Spinal cord (tissue), 10 donors: ENCODE measurements around the gene MRFAP1L1. TPM values are rescaled to one million over a fixed set of nuclear protein-coding genes. Genes with fewer than 3 reads are reported as not detected.

Experiments
- DNase-seq, 6 donors: peaks; one replicate each; pipeline versions ENCODE4 v3.0.0 to v3.0.0-alpha.2; 2013 to 2015; ENCODE audit warnings: low spot score in 6 of 6, low read depth in 4 of 6
- H3K27ac ChIP-seq: one replicate; pipeline ENCODE4 v1.5.1; 2013; ENCODE audit warnings: low read depth, low read length, control low read depth
- H3K27me3 ChIP-seq: one replicate; pipeline ENCODE4 v1.6.1; 2013; ENCODE audit warnings: low read length; ENCODE audit not compliant: control insufficient read depth, insufficient read depth
- H3K36me3 ChIP-seq: one replicate; pipeline ENCODE4 v1.6.1; 2013; ENCODE audit warnings: low read length; ENCODE audit not compliant: control insufficient read depth, insufficient read depth
- H3K4me1 ChIP-seq: one replicate; pipeline ENCODE4 v1.6.1; 2013; ENCODE audit warnings: low read length; ENCODE audit not compliant: control insufficient read depth, insufficient read depth
- H3K4me3 ChIP-seq: one replicate; pipeline ENCODE4 v1.5.1; 2013; ENCODE audit warnings: low read depth, low read length, control low read depth
- H3K9me3 ChIP-seq: one replicate; pipeline ENCODE4 v1.6.1; 2013; ENCODE audit warnings: low read length; ENCODE audit not compliant: control insufficient read depth, insufficient read depth
- WGBS: methylation state at CpG from one replicate; pipeline ENCODE4 v1.1.5; 2013; ENCODE audit warnings: missing lambda C conversion rate; ENCODE audit not compliant: insufficient coverage; 5-methylcytosine and 5-hydroxymethylcytosine counted together
- polyA plus RNA-seq, 2 donors: library from polyadenylated mRNA; unstranded; fragments of 120-200 nt; gene quantifications; one replicate each; pipeline ENCODE4 v1.2.1, GENCODE V29; 2013; ENCODE audit not compliant: insufficient read length in 2 of 2
- total RNA-seq, 2 donors: library from RNA; depleted of rRNA in 1 of 2; stranded (reverse); fragments of 120-200 nt in 1 of 2; fragments of >200 nt in 1 of 2; gene quantifications; one replicate each; pipeline versions ENCODE4 v1.2.3 to v1.2.4, GENCODE V29; 2013 to 2014
- donor health status: healthy.

Gene MRFAP1L1
- total and polyA plus RNA-seq, 4 donors = 78.8 to 163 (median 129) TPM

DNA sequence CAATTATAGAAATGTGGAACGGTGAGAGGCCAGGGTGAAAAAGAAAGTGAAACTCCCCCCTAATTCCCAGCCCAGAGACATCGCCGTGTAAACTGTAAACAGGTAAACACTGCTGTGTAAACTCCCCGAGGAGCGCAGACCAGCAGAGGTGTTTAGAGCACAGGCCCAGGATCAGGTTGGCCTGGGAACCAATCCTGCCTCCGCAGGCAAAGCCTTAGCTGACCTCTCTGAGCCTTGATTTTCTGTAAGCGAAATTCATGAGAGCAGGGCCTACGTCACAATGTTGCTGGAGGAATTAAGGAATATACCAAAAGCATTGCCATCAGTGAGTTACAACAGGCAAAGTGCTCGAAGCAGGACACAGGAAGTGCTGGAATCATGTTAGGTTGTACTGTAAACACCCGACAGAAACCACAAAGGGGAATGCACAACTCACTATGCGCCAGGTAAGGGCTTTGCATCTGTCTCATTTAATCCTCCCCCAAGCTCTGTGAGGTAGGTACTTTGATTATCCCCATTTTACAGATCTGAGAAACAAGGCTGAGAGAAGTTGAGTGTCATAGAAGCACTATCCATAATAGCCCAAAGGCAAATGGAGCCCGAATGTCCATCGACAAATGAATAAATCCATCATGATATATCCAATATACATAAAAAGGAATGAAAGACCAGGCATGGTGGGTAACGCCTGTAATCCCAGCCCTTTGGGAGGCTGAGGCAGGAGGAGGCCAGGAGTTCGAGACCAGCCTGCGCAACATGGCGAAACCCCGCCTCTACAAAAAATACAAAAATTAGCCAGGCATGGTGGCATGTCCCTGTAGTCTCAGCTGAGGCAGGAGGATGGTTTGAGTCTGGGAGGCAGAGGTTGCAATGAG, 42.2 kb upstream of the MRFAP1L1 start:
- Histone ChIP-seq H3K4me3 (no peak overlapping the region), H3K27me3 (no peaks in the 10 kb centered on the region), H3K4me1 (peaks cover 24% of the 10 kb centered on the region), H3K9me3 (no peaks in the 10 kb centered on the region), H3K27ac (no peak overlapping the region), H3K36me3 (no peaks in the 10 kb centered on the region)
- 58% methylated on average over 7 of the region's 18 CpGs for WGBS
- no peak for DNase-seq

DNA sequence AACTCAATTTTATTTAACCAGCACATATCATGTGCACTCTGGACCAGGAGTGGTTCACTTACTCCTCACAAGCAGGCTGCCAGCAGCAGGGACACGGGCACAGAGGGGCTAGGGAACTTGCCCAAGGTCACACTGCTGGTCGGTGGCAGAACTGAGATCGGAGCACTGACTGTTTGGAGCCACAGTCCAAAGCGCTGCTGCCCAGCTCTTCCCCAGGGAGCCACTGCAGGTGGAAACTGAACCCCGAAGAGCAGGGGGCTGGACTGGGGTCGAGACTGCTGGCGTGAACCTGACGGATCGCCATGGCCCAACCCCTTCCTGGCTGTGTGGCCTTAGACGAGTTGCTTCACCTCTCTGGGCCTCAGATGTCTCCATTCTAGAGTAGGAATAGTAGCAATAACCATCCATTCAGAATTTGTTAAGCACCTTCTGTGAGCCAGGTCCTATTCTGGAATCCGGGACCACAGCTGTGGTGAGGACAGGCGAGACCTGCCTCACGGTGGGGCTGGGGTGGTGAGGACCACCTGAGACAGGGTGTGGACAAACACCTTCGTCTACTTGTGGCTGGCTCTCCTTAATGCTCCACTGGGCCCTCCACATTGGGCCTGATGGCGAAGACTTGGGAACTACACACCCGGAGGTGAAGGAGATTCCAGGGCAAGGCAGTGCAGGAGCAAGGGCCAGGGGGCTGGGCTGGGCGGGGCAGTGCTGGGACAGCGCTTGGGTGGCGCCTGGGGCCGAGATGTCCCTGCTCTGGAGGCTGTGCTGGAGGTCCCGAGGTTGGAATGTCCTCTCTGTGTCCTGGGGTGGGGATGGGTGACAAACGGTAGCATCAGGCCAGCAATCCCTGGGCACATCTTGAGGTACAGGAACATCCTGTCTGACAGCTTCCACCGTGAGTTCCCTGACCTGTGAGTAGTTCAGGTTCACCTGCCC, 40.9 kb upstream of the MRFAP1L1 start:
- H3K36me3 ChIP-seq = no peaks in the 10 kb centered on the region
- H3K27me3 ChIP-seq = no peaks in the 10 kb centered on the region
- no peak for DNase-seq
- no peaks in the 10 kb centered on the region for H3K9me3 ChIP-seq
- H3K27ac ChIP-seq = no peak overlapping the region
- no peak overlapping the region for H3K4me3 ChIP-seq
- peaks cover 27% of the 10 kb centered on the region for H3K4me1 ChIP-seq
- WGBS = 84% methylated on average over 23 of the region's 23 CpGs

DNA sequence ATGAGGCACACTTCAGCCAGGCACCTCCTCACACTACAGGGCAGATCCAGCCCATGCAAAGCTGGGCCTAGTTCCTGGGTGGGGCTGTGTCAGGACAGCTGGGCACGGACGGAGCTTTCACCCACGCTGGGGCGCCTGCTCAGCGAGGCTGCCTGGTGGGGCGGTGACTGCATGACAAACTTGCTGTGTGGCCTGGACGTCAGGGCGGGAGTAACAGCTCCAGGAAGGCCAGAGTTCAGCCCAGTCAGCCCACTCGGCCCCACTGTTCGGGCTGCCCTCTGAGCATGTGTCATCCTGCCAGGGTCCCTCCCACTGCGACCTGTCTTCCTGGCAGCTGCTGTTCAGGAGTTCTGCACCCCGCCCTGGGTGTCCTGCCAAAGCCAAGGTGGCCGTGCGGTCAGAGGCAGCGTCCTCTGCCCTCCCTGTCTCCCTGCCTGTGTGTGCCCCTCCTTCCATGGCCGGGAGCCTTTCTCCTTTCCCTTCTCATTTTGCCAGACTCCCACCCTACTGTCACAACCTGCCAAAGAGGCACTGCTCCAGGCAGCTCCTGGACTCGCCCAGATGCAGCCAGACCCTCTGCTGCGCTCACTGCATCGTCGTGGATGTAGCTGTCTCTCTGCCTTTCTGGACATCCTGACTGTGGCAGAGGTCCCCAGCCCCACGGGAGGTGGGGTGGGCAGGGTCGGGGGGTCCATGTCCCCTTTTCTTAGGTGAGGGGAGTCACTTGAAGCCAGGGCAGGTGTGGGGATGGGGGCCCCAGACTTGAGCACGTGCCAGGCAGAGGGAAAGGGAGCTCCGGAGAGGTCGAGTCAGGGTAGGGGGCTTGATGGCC, 39.9 kb upstream of the MRFAP1L1 start:
- Histone ChIP-seq H3K4me1 (peaks cover 27% of the 10 kb centered on the region), H3K27ac (no peak overlapping the region), H3K27me3 (no peaks in the 10 kb centered on the region), H3K9me3 (no peaks in the 10 kb centered on the region), H3K4me3 (no peak overlapping the region), H3K36me3 (no peaks in the 10 kb centered on the region)
- WGBS = 58% methylated on average over 25 of the region's 25 CpGs
- peak in 1 of 6 donors; percentile 27 for DNase-seq

DNA sequence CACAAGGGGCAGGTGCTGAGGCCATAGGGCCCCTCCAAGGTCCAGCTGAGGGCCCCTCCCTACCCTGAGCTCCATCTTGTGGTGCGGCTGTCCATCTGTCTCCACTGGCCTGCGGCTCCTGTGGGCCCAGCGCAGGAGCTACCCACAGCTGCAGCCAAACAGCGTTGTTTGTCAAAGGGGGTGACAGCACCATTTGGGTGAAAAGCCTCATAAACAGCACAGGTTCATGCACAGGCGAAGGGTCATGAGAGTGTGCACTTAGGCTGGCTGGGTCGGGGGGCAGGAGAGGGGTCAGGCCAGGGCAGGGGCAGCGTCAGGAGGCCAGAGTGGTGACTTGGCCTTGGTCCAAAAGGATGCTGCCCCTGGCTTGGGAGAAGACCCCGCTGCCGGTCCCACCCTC, 38.6 kb upstream of the MRFAP1L1 start:
- Histone ChIP-seq H3K4me1 (peaks cover 27% of the 10 kb centered on the region), H3K27me3 (no peaks in the 10 kb centered on the region), H3K4me3 (no peak overlapping the region), H3K27ac (no peak overlapping the region), H3K36me3 (no peaks in the 10 kb centered on the region), H3K9me3 (no peaks in the 10 kb centered on the region)
- WGBS = 91% methylated on average over 7 of the region's 9 CpGs
- DNase-seq = no peak

DNA sequence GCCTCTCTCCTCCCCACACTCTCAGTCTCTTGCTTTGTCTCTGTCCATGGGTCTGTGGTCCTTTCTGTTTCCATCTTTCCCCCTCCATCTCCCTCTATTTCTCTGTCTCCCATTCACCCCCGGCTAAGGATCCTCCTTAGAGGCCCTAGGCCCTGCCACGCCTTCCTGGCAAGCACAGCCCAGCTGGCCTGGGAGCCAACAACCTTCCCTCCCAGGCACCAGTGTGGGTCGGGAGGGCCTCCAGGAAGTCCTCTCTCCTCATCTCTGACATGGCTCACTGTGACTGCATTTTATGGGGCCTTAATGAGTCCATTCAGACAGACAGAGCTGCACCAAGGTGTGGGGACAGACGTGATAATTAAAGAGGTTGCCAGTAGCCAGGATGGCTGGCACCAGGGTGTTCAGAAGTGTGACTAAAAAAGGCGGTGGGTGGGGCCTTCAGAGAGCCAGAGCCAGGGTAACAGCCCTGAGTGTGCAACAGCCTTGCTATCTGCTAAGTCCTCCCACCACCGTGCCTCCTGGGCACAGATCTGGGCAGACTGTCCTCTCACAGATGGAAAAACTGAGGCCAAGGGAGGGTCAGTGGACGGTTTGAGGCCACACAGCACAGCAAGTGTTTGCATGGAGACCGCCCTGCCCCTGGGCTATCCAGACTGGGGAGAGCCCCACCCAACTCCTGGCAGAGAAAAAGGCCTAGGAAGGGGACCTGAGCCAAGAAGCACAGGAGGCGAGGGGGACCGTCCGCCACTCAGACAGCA, 37.8 kb upstream of the MRFAP1L1 start:
- H3K4me3 ChIP-seq = no peak overlapping the region
- H3K27ac ChIP-seq = no peak overlapping the region
- no peak for DNase-seq
- H3K9me3 ChIP-seq = no peaks in the 10 kb centered on the region
- no peaks in the 10 kb centered on the region for H3K36me3 ChIP-seq
- H3K4me1 ChIP-seq = peaks cover 27% of the 10 kb centered on the region
- 67% methylated on average over 8 of the region's 11 CpGs for WGBS
- no peaks in the 10 kb centered on the region for H3K27me3 ChIP-seq

DNA sequence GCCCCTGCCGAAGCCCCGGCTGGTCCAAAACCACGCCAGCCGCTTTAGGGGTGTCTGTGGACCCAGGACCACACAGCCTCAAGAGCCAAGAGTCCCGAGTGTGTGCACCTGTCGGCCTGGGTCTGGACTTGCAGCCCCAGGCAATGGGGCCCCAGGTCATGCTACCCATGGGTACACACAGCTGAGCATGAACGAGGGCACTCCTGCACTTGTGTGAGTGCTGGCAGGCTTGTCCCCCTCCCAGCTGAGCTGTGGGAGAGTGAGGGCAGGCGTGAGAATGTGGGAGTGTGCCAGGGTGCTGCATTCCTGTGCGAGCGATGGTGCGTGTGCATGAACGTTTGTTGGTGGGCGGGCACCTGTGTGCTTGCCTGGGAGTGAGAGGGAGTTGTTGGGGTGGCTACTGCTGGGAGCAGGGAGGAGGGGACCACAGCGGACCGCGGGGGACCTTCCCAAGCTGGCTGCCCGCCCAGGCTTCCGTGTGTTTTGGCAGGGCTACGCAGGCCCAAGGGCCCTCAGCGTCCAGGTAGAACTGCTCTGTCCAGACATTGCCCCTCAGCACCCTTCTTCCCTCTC, 37.1 kb upstream of the MRFAP1L1 start:
- DNase-seq = no peak
- Histone ChIP-seq H3K36me3 (no peaks in the 10 kb centered on the region), H3K27me3 (no peaks in the 10 kb centered on the region), H3K4me1 (peaks cover 27% of the 10 kb centered on the region), H3K9me3 (no peaks in the 10 kb centered on the region), H3K27ac (no peak overlapping the region), H3K4me3 (no peak overlapping the region)
- WGBS = 52% methylated on average over 20 of the region's 20 CpGs

DNA sequence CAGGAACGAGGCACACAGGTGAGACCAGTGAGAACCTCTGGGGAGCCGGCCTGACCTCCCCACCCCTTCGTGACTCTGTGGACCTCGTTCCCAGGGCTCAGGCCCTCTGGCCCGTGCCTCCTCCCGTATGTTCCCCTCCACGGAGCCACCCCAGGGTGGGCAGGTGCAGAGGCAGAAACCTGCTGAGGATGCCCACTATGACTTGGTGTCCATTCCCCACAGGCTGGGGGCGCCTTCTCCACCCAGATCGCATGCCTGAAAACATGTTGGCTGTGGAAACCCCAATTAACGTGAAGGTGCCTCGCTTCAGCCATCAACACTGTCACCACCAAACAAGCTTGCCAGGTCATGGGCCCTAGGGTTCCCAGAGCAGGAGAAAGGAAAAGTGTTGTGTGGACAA, 33.3 kb upstream of the MRFAP1L1 start:
- Histone ChIP-seq H3K36me3 (no peaks in the 10 kb centered on the region), H3K4me3 (no peak overlapping the region), H3K27me3 (no peaks in the 10 kb centered on the region), H3K9me3 (no peaks in the 10 kb centered on the region), H3K4me1 (peaks cover 13% of the 10 kb centered on the region), H3K27ac (no peak overlapping the region)
- DNase-seq = no peak
- 75% methylated on average over 9 of the region's 11 CpGs for WGBS

DNA sequence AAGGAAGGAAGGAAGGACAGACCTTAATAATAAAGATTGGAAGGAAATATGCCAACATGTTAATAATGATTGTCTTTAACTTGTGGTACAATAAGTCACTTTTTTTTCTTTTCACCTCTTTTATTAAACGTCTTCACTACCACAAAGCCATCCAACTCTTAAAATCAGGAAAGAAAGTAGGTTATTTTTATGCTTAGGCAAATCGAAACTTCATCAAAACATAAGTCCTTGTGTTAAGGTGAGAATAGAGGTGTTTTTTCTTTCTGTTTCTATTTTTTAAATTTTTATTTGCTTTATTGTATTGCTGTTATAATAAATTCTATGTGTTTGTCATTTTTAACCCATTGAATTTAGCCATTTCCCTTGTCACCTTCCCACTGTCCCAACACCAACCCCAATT, 32.8 kb upstream of the MRFAP1L1 start:
- no peak overlapping the region for H3K27ac ChIP-seq
- no peak overlapping the region for H3K4me3 ChIP-seq
- H3K27me3 ChIP-seq = no peaks in the 10 kb centered on the region
- WGBS = no CpG with 5 or more reads among the region's 2 CpGs
- no peaks in the 10 kb centered on the region for H3K36me3 ChIP-seq
- H3K4me1 ChIP-seq = peaks cover 10% of the 10 kb centered on the region
- no peak for DNase-seq
- H3K9me3 ChIP-seq = no peaks in the 10 kb centered on the region
